SK-MEL-5 (cell line): Measurements from ENCODE around the gene MIOS. TPM values are rescaled to one million over a fixed set of nuclear protein-coding genes. Genes with fewer than 3 reads are reported as not detected.
"Not testable (repeated sequence)": the region's sequence is repeated elsewhere in the genome, so short reads cannot be mapped to it uniquely, and the experiment has no call there.

Experiments
- DNase-seq: peaks from one replicate; pipeline ENCODE4 v3.0.0-alpha.2; 2016; ENCODE audit warnings: low read depth, low spot score
- in situ Hi-C: cut with HindIII; loops from 2 replicates; pipeline ENCODE4 v1.10.0; 2016; ENCODE audit warnings: low sequenced_read_pairs, high pct_unique_total_duplicates, low pct_unique_long_range_greater_than_20kb
- total RNA-seq: library from RNA; depleted of rRNA; stranded (reverse); fragments of >200 nt; shearing (Covaris generic); gene quantifications from 2 replicates; pipeline ENCODE4 v1.2.3, GENCODE V29; 2014

The MIOS gene
- total RNA-seq, 1 experiment from 2014 or later, result 49.2 TPM

GRCh38 chr7:7548407-7548806, 18.3 kb upstream of the MIOS start:
- no peak for DNase-seq
- in situ Hi-C loops, result no loop called here

DNA sequence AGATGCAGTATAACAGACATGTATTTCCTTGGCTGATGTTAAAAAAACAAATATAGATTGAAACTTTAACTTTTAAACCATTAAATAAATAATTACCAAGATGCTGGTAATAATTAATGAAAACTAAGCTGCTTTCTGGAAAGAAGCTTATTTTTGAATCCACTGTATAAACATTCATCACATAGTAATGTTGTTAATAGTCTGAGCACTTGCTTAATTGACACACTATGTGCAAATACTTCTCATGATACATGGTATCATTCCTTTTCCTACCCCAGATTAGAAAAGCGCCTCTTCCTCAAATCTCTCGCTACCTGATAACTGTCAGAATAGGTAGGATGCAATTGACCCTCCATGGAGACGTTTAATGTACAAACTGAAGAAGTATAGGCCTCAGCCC, 16.0 kb upstream of the MIOS start:
- DNase-seq, result no peak
- in situ Hi-C loops, result no loop called here

DNA sequence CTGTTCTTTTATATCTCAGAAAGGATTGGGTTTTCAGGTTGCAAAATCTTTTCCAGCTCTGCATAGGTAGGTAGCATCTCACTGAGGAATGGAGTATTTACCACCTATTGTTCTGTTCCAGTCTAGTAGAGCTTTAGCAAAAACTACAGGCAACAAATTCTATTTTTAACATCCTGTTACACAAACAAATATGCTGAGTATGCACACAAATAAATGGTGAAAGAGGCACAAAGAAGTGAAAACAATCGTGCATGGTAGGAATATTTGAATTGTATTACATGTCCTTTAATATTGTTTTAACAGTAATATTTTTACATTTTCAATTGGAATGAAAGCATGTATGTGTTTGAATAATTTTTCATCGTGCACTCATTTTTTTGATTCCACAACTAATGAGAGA, 14.5 kb upstream of the MIOS start:
- DNase-seq, result no peak
- in situ Hi-C loops, result no loop called here

DNA sequence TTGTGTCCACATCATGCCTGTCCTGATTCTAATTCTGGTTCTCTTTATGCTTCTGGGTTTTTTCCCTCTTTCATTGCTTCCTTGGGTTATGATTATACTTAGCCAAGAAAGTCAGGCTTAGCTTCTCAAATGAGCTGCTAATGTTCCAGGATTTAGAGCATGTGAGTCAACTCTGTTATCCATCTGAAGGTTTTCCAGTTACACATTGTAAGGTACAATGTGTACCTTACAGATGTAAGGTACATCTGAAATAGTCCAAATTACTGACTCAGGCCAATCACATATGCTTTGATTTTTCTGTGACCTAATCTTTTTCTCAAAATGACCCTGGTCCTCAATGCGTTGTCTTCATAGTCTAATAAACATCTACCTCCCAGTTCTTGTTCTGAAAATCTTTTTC, 13.3 kb upstream of the MIOS start:
- no peak for DNase-seq
- in situ Hi-C loops, result no loop called here

- DNase-seq, result no peak
- in situ Hi-C loops, result no loop called here
Observed at GRCh38 chr7:7554021-7554432, 12.7 kb upstream of the MIOS start.

- DNase-seq, result no peak
- in situ Hi-C loops, result no loop called here
Observed at GRCh38 chr7:7554649-7555575, 11.8 kb upstream of the MIOS start.

- in situ Hi-C loops, result no loop called here
- no peak for DNase-seq
Observed at GRCh38 chr7:7556852-7557251, 9.8 kb upstream of the MIOS start.

DNA sequence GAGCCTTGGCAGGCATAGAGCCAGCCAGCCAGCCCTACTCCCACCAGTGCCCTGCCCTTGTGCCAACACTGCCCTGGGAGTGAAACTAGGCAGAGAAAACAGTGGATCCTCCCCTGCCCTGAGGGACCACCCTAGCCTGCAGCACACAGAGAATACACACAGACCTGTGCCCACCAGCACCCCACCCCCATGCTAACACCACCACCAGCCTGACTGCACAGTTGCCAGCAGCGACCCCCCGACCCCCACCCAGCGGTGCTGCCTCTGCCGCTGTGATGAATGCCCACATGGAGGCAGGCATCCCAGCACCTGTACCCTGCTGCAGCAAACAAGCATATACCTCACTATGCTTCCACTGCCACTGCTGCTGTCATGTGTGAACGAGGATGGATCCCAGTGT, 9.4 kb upstream of the MIOS start:
- DNase-seq, result no peak
- in situ Hi-C loops, result no loop called here

GRCh38 chr7:7561591-7561990, 5.1 kb upstream of the MIOS start:
- in situ Hi-C loops, DNase-seq: not testable (repeated sequence)

GRCh38 chr7:7562736-7563135, 3.9 kb upstream of the MIOS start:
- no peak for DNase-seq
- in situ Hi-C loops, result no loop called here

GRCh38 chr7:7563269-7563668, 3.4 kb upstream of the MIOS start:
- DNase-seq, result no peak
- in situ Hi-C loops, result no loop called here

DNA sequence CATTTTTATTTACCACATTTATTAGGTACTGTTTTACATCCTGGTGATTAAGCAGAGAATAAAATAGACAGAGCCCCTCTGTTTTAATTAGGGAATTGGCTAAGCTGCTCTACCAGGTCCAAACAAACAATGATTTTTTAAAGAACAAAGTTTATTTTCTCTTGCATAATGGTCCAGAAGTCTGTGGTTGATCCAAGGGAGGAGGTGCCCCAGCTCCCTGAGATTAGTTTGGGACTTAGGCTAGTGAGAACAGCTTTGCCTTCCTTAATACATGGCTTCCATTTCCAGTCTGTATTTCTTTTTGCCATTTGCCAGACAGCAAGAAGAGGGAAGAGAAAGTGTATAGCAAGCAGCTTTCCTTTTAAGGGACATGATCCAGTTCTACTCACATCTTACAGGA, 2.9 kb upstream of the MIOS start:
- in situ Hi-C loops, result no loop called here

GRCh38 chr7:7564323-7564780, 2.3 kb upstream of the MIOS start:
- in situ Hi-C loops, result no loop called here
- peak; percentile 66 for DNase-seq

More for the DNA sequence above, 2.9 kb upstream of the MIOS start:
- no peak for DNase-seq

- in situ Hi-C loops, result no loop called here
- no peak for DNase-seq
Observed at GRCh38 chr7:7565018-7565680, 1.5 kb upstream of the MIOS start.

DNA sequence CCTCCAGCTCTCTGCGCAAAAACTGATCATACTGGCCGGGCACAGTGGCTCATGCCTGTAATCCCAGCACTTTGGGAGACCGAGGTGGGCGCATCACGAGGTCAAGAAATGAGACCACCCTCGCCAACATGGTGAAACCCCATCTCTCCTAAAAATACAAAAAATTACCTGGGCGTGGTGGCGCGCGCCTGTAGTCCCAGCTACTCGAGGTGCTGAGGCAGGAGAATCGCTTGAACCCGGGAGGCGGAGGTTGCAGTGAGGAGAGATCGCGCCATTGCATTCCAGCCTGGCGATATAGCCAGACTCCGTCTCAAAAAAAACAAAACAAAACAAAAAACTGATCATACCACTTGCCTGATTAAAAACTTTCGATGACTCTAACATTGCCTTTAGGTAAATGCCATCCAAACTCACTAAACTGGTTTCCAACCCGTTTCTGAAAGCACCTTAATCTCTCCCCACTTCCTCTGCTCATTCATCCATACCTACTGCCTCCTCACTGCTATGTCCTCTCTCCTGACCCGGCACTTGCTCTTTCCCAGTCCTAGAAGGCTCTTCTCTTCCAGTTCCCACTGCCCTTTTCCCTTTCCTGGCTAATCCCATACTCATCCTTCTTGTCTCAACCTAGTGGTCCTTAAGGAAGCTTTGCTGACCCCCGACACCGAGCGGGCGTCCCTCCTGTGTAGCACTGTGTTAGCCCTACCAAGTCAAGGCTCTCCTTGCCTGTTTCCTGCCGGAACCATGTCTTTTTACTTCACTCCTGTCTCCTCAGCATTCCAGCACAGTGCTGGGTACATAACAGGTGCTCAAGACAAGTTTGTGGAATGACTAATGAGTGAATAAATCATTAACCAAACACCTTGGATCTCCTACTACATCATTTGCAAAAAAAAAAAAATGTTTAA, 686 bp upstream of the MIOS start:
- DNase-seq, result no peak
- in situ Hi-C loops, result no loop called here

- in situ Hi-C loops, result no loop called here
- no peak for DNase-seq
Observed at GRCh38 chr7:7567898-7568531, 1.3 kb downstream of the MIOS start.

- DNase-seq, result no peak
- in situ Hi-C loops, result no loop called here
Observed at GRCh38 chr7:7568553-7568952, 1.9 kb downstream of the MIOS start.
